Erythroblast (primary cell): ENCODE results near the gene WDR20.
"Not testable (repeated sequence)": the region's sequence is repeated elsewhere in the genome, so short reads cannot be mapped to it uniquely, and the experiment has no call there.

Experiments
- DNase-seq, 2 experiments: peaks; one replicate each; lab custom pipeline; 2025; lab: John Stamatoyannopoulos, UW
- GATA1 ChIP-seq: IDR thresholded peaks from 2 replicates; pipeline ENCODE4 v1.6.1; 2011; ENCODE audit warnings: low read depth, mild to moderate bottlenecking, control low read depth, low read length, moderate library complexity
- POLR2A ChIP-seq: IDR thresholded peaks from 2 replicates; pipeline ENCODE4 v1.6.1; 2011; ENCODE audit warnings: mild to moderate bottlenecking, low read length

Gene WDR20

GRCh38 chr14:102241147-102241546 lies 101.5 kb downstream of the WDR20 start:
- no peak for DNase-seq
- no peak for TF ChIP-seq POLR2A
- no peak for TF ChIP-seq GATA1

GRCh38 chr14:102243795-102244194 lies 104.1 kb downstream of the WDR20 start:
- not testable (repeated sequence) for DNase-seq

- no peak for TF ChIP-seq GATA1
- no peak for TF ChIP-seq POLR2A
- DNase-seq, result no peak
These were observed 106.4 kb downstream of the WDR20 start for GRCh38 chr14:102246071-102246470.

- DNase-seq, result no peak
- TF ChIP-seq GATA1, result no peak
- TF ChIP-seq POLR2A, result no peak
These were observed 108.4 kb downstream of the WDR20 start for GRCh38 chr14:102248121-102248520.

- TF ChIP-seq GATA1, result no peak
- no peak for TF ChIP-seq POLR2A
- DNase-seq, result no peak
These were observed 109.3 kb downstream of the WDR20 start for GRCh38 chr14:102249041-102249440.

- DNase-seq, result no peak
- TF ChIP-seq POLR2A, result no peak
- no peak for TF ChIP-seq GATA1
These were observed 110.3 kb downstream of the WDR20 start for GRCh38 chr14:102249981-102250380.

- TF ChIP-seq GATA1 (no peak), POLR2A (no peak)
- no peak for DNase-seq
These were observed 110.9 kb downstream of the WDR20 start for GRCh38 chr14:102250636-102251035.

GRCh38 chr14:102251161-102251560 lies 111.5 kb downstream of the WDR20 start:
- TF ChIP-seq GATA1 (no peak), POLR2A (no peak)
- no peak for DNase-seq

GRCh38 chr14:102252834-102253801 lies 113.4 kb downstream of the WDR20 start:
- no peak for TF ChIP-seq GATA1
- no peak for TF ChIP-seq POLR2A
- no peak for DNase-seq

GRCh38 chr14:102255401-102256190 lies 115.9 kb downstream of the WDR20 start:
- TF ChIP-seq GATA1, result no peak
- no peak for TF ChIP-seq POLR2A
- DNase-seq, result peak; percentile 60 to 81

- TF ChIP-seq GATA1, result no peak
- TF ChIP-seq POLR2A, result no peak
- no peak for DNase-seq
These were observed 117.0 kb downstream of the WDR20 start for GRCh38 chr14:102256716-102257115.

GRCh38 chr14:102258136-102258535 lies 118.4 kb downstream of the WDR20 start:
- DNase-seq, result no peak
- TF ChIP-seq POLR2A (no peak), GATA1 (no peak)
